Activated naive CD4-positive, alpha-beta T cell treated with anti-CD3 and anti-CD28 coated beads, Interleukin-2, amount 50 U/mL, for 72 hours (primary cell): Measurements from ENCODE around the gene SRY. TPM values are rescaled to one million over a fixed set of nuclear protein-coding genes. Genes with fewer than 3 reads are reported as not detected.
"Not testable (repeated sequence)": the region's sequence is repeated elsewhere in the genome, so short reads cannot be mapped to it uniquely, and the experiment has no call there.

Experiments used
- ATAC-seq, 2 donors: fragments of 150-1000 bp; cut with Tn5 transposase; 2 replicates each; pipeline ENCODE4 v1.10.0; 2021; ENCODE audit warnings: mild to moderate bottlenecking in 2 of 2, moderate library complexity in 2 of 2
- DNase-seq, 2 donors: peaks; one replicate each; pipeline ENCODE4 v3.0.0; 2021 to 2022; ENCODE audit warnings: low spot score in 2 of 2
- H3K27ac Mint-ChIP-seq, 2 donors: one replicate each; pipeline ENCODE4 v1.8.0; 2022; ENCODE audit warnings: mild to moderate bottlenecking in 2 of 2, mixed read lengths in 2 of 2
- H3K36me3 Mint-ChIP-seq, 2 donors: one replicate each; pipeline ENCODE4 v1.8.0; 2022; ENCODE audit warnings: mixed read lengths in 2 of 2
- H3K9me3 Mint-ChIP-seq, 2 donors: one replicate each; pipeline ENCODE4 v1.8.0; 2022; ENCODE audit warnings: mixed read lengths in 2 of 2
- total RNA-seq, 2 donors: library from RNA; stranded (reverse); gene quantifications; one replicate each; pipeline ENCODE4 v1.2.3, GENCODE V29; 2022

The SRY gene
- not detected for total RNA-seq

- DNase-seq (no peak), ATAC-seq (no peak)
- Mint-ChIP-seq H3K27ac (no peak within 1 kb of the TSS), H3K36me3 (peaks cover 0 to 6% of the 10 kb centered on the region in 2 donors), H3K9me3 (no peaks in the 10 kb centered on the region)
Measured at GRCh38 chrY:2787600-2787999, at the start of gene SRY. SRY (minus strand) TSS chrY:2787682; CDS start chrY:2787603, 79 bp downstream.

DNA sequence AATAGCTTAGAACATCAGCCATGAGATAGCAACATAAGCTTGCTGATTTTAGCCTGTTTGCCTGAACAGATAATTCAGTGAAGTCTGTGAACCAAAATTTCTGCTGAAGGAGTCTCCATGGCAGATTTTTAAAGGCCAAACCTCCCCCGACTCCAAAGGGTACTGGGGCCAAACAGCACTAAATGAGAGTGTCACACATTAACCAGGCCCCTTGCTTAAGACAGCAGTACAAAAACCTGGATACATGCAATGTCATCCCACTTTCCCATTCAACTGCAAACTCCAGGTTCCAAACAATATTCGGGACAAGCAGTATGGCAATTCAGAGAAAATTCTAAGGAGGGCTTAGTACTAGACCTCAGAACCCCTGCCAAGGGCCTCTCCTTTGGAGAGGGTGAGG lies 49.6 kb upstream of the SRY start:
- DNase-seq (no peak), ATAC-seq (no peak)
- Mint-ChIP-seq H3K36me3 (peaks cover 0 to 17% of the 10 kb centered on the region in 2 donors), H3K9me3 (peaks cover 0 to 4% of the 10 kb centered on the region in 2 donors), H3K27ac (no peak overlapping the region)

DNA sequence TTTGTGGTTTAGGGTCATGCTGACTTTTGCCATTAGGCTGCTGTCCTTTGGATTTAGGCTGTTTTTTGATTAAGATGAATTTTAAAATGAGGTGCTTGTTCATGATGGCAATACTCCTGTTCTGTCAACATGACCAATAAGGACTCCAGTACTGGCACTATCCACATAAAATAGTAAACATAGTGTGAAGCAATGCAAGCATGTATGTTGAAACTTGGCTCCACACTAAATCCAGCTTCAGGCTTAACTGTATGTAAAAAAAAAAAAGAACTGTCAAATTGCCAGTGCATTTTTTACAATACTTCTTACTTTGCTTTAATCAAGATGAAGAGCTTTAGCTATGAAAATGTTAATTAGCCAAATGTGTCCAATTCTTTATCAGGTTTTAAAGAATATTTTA lies 47.7 kb upstream of the SRY start:
- H3K27ac Mint-ChIP-seq: no peak overlapping the region
- H3K36me3 Mint-ChIP-seq: peaks cover 0 to 10% of the 10 kb centered on the region in 2 donors
- ATAC-seq (no peak), DNase-seq (no peak)
- H3K9me3 Mint-ChIP-seq: peaks cover 0 to 3% of the 10 kb centered on the region in 2 donors

- no peak for DNase-seq
- H3K27ac Mint-ChIP-seq: no peak overlapping the region
- no peaks in the 10 kb centered on the region for H3K9me3 Mint-ChIP-seq
- no peak for ATAC-seq
- H3K36me3 Mint-ChIP-seq: peaks cover 0 to 8% of the 10 kb centered on the region in 2 donors
Measured at GRCh38 chrY:2828497-2828896, 41.0 kb upstream of the SRY start.

- ATAC-seq (no peak), DNase-seq (no peak)
- H3K36me3 Mint-ChIP-seq: no peaks in the 10 kb centered on the region
- no peaks in the 10 kb centered on the region for H3K9me3 Mint-ChIP-seq
- H3K27ac Mint-ChIP-seq: no peak overlapping the region
Measured at GRCh38 chrY:2824471-2824870, 37.0 kb upstream of the SRY start.

GRCh38 chrY:2817146-2817896 lies 29.8 kb upstream of the SRY start:
- not testable (repeated sequence) for H3K36me3 Mint-ChIP-seq, H3K27ac Mint-ChIP-seq, ATAC-seq, H3K9me3 Mint-ChIP-seq, DNase-seq

- DNase-seq (no peak), ATAC-seq (no peak)
- no peak overlapping the region for H3K27ac Mint-ChIP-seq
- no peaks in the 10 kb centered on the region for H3K9me3 Mint-ChIP-seq
- no peaks in the 10 kb centered on the region for H3K36me3 Mint-ChIP-seq
Measured at GRCh38 chrY:2800246-2800645, 12.8 kb upstream of the SRY start.

- no peak for ATAC-seq
- Mint-ChIP-seq H3K36me3 (no peaks in the 10 kb centered on the region), H3K27ac (no peak overlapping the region), H3K9me3 (no peaks in the 10 kb centered on the region)
- no peak for DNase-seq
Measured at GRCh38 chrY:2797991-2798390, 10.5 kb upstream of the SRY start.

DNA sequence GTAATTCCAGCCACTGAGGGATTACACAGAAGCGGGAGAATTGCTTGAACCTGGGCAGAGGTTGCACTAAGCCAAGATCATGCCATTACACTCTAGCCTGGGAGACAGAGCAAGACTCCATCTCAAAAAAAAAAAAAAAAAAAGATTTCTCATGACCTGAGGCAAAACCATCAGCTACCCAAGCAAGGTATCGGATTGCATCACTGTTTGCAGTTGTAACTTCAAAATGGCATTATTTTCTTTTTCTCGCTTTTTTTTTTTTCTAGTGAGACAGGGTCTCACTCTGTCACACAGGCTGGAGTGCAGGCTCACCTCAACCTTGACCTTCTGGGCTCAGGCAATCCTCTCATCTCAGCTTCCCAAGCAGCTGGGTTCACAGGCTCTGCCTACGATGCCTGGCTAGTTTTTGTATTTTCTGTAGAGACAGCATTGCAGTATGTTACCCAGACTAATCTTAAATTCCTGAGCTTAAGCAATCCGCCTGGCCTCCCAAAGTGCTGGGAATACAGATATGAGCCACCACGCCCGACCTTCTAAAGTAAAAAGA lies 9.6 kb upstream of the SRY start:
- ATAC-seq (no peak), DNase-seq (no peak)
- Mint-ChIP-seq H3K36me3 (no peaks in the 10 kb centered on the region), H3K27ac (no peak overlapping the region), H3K9me3 (no peaks in the 10 kb centered on the region)

DNA sequence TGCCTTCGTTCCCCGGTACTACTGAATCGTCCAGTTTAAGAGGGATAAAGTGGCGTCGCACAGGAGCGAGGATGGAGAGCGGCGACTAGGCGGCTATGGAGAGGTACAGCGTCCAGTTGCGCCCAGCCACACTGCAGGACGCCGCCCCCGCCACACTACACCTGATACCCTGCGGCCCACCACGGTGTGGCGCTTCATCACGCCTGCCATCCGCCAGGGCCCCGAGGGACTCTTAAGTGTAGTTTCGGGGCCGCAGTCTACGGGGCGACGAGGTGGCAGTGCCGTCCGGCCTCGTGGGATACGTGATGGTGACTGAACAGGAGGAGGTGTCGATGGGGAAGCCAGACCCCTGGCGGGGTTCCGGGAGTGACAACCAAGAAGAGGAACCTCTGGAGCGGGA lies 2.3 kb upstream of the SRY start:
- DNase-seq (no peak), ATAC-seq (no peak)
- Mint-ChIP-seq H3K27ac (no peak overlapping the region), H3K9me3 (no peaks in the 10 kb centered on the region), H3K36me3 (peaks cover 0 to 6% of the 10 kb centered on the region in 2 donors)

GRCh38 chrY:2786876-2787512 lies 488 bp downstream of the SRY start:
- H3K9me3 Mint-ChIP-seq: no peaks in the 10 kb centered on the region
- ATAC-seq (no peak), DNase-seq (no peak)
- H3K27ac Mint-ChIP-seq: no peak overlapping the region
- peaks cover 0 to 6% of the 10 kb centered on the region in 2 donors for H3K36me3 Mint-ChIP-seq

Other genes starting within 250 kb of the SRY start
- gene RPS4Y1, start 53.9 kb upstream of the SRY start, total RNA-seq: 100 to 1,000 TPM; 297 to 313 TPM
- 10 to 100 TPM; 10.8 to 13.1 TPM for gene ZFY, start 147.7 kb upstream of the SRY start, total RNA-seq